Measurements from ENCODE around the gene PALLD.

GRCh38 chr4:168804146-168804545 is 307.3 kb downstream of the PALLD start:
- no peak for TF ChIP-seq CTCF (IDR thresholded peaks at IDR 0.05; ENCODE audit: low read depth, low read length)
- no peak for TF ChIP-seq MYC (IDR thresholded peaks at IDR 0.05; ENCODE audit: low read depth, low read length)
